Measurements from ENCODE around the gene PTPRT.

The PTPRT gene

GRCh38 chr20:42549496-42549895 lies 640.2 kb downstream of the PTPRT start:
- no peak for DNase-seq (ENCODE audit: low spot score)

- DNase-seq (ENCODE audit: low spot score), result no peak
These were observed 644.8 kb downstream of the PTPRT start for GRCh38 chr20:42544926-42545325.

- DNase-seq (ENCODE audit: low spot score), result no peak
These were observed 656.9 kb downstream of the PTPRT start for GRCh38 chr20:42532831-42533230.

- DNase-seq (ENCODE audit: low spot score), result no peak
These were observed 658.2 kb downstream of the PTPRT start for GRCh38 chr20:42531508-42531961.

- DNase-seq (ENCODE audit: low spot score), result no peak
These were observed 658.8 kb downstream of the PTPRT start for GRCh38 chr20:42530855-42531448.

- no peak for DNase-seq (ENCODE audit: low spot score)
These were observed 659.5 kb downstream of the PTPRT start for GRCh38 chr20:42530191-42530590.

GRCh38 chr20:42524058-42524457 lies 665.6 kb downstream of the PTPRT start:
- DNase-seq (ENCODE audit: low spot score), result no peak

GRCh38 chr20:42516692-42517091 lies 673.0 kb downstream of the PTPRT start:
- DNase-seq (ENCODE audit: low spot score), result no peak

GRCh38 chr20:42510686-42511085 lies 679.0 kb downstream of the PTPRT start:
- DNase-seq (ENCODE audit: low spot score), result no peak

- DNase-seq (ENCODE audit: low spot score), result no peak
These were observed 681.8 kb downstream of the PTPRT start for GRCh38 chr20:42507874-42508273.

GRCh38 chr20:42506397-42506796 lies 683.3 kb downstream of the PTPRT start:
- no peak for DNase-seq (ENCODE audit: low spot score)

- DNase-seq (ENCODE audit: low spot score), result no peak
These were observed 687.1 kb downstream of the PTPRT start for GRCh38 chr20:42502591-42502990.

- no peak for DNase-seq (ENCODE audit: low spot score)
These were observed 693.1 kb downstream of the PTPRT start for GRCh38 chr20:42496595-42496994.

GRCh38 chr20:42494290-42494689 lies 695.4 kb downstream of the PTPRT start:
- DNase-seq (ENCODE audit: low spot score), result no peak

GRCh38 chr20:42493001-42493400 lies 696.7 kb downstream of the PTPRT start:
- DNase-seq (ENCODE audit: low spot score), result no peak

- no peak for DNase-seq (ENCODE audit: low spot score)
These were observed 697.4 kb downstream of the PTPRT start for GRCh38 chr20:42492290-42492689.

- no peak for DNase-seq (ENCODE audit: low spot score)
These were observed 704.1 kb downstream of the PTPRT start for GRCh38 chr20:42485556-42485955.

GRCh38 chr20:42484790-42485375 lies 704.8 kb downstream of the PTPRT start:
- no peak for DNase-seq (ENCODE audit: low spot score)

GRCh38 chr20:42484335-42484734 lies 705.4 kb downstream of the PTPRT start:
- no peak for DNase-seq (ENCODE audit: low spot score)

GRCh38 chr20:42483730-42484303 lies 705.9 kb downstream of the PTPRT start:
- no peak for DNase-seq (ENCODE audit: low spot score)

- no peak for DNase-seq (ENCODE audit: low spot score)
These were observed 706.9 kb downstream of the PTPRT start for GRCh38 chr20:42482808-42483207.

GRCh38 chr20:42475773-42476172 lies 713.9 kb downstream of the PTPRT start:
- no peak for DNase-seq (ENCODE audit: low spot score)

- DNase-seq (ENCODE audit: low spot score), result no peak
These were observed 715.1 kb downstream of the PTPRT start for GRCh38 chr20:42474646-42475045.

- no peak for DNase-seq (ENCODE audit: low spot score)
These were observed 717.5 kb downstream of the PTPRT start for GRCh38 chr20:42472198-42472597.
